ENCODE measurements around the gene TYRO3.
"Not testable (repeated sequence)": the region's sequence is repeated elsewhere in the genome, so short reads cannot be mapped to it uniquely, and the experiment has no call there.

The TYRO3 gene

DNA sequence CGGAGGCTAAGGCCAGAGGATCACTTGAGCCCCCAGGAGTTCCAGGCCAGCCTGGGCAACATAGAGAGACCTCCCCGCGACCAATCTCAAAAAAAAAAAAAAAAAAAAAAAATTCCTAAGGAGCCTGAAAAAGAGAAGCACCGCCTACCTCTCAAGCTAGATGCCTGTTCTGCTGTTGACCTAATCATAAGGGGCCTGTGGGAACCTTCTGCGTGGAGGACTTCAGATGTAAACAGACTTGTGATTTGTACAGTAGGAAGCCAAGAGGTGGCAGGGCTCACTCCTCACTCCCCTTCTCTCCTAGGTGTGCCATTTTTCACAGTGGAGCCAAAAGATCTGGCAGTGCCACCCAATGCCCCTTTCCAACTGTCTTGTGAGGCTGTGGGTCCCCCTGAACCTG, 3.2 kb downstream of the TYRO3 start:
- Mint-ChIP-seq H3K27me3 (peaks cover 24% of the 10 kb centered on the region), H3K27ac (no peak overlapping the region), H3K9me3 (no peaks in the 10 kb centered on the region), H3K36me3 (ENCODE audit: low read depth) (no peaks in the 10 kb centered on the region), H3K4me1 (ENCODE audit: low read depth) (peaks cover 17% of the 10 kb centered on the region), H3K4me3 (no peak overlapping the region)
- DNase-seq, result no peak

DNA sequence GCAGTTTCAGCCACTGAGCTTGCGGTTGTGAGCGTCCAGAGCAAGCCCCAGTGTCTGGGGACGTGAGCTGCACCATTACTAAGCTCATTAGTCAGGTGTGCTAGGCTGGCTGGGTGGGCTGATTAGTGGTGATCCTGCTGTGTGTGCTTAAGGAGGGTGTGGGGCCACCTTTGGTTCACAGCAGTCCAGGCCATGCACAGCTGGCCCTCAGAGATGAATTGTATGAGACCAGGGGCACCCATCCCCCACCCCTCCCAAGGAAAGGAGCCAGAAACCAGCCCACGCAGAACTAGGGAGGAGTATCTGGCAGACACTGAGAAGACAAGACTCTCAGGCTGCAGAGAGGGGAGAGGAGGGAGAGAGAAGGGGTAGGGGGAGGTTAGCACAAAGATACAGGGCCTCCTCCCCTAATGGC, 3.8 kb downstream of the TYRO3 start:
- Mint-ChIP-seq H3K4me1 (ENCODE audit: low read depth) (peaks cover 15% of the 10 kb centered on the region), H3K27me3 (peaks cover 24% of the 10 kb centered on the region), H3K36me3 (ENCODE audit: low read depth) (no peaks in the 10 kb centered on the region), H3K4me3 (no peak overlapping the region), H3K27ac (no peak overlapping the region), H3K9me3 (no peaks in the 10 kb centered on the region)
- DNase-seq, result no peak

DNA sequence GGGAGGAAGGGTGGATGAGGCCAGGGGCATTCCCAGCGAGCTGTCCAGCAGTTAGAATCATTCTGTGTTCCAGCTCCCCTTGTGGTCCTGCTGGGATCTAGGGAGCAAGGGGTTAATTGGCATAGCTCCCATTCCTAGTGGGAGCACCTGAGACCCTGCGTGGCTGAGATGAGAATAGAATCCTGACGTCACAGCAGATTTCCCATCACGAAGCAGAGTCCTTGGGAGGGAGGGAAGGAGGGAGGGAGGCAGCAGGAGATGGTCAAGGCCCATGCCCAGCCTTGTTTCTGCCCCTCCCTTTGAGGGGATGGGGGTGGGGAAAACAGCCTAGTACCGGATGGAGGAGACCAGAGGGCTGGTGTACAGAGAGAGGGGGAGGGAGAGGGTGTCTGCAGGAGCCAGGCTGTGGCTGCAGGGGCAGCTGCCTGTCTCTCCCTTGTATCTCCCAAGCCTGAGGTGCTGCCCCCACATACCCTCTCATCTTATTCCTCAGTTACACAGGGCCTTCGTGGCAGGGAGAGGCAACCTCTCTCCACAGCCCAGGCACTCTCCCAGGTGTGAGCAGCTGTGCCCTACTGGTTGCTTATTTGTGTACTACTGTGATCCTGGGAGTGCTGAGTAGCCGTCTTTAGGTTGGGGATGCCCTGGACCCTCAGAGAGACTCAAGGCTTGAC, 5.4 kb downstream of the TYRO3 start:
- Mint-ChIP-seq H3K27ac (no peak overlapping the region), H3K4me1 (ENCODE audit: low read depth) (peaks cover 7% of the 10 kb centered on the region), H3K4me3 (no peak overlapping the region), H3K36me3 (ENCODE audit: low read depth) (no peaks in the 10 kb centered on the region), H3K27me3 (peaks cover 24% of the 10 kb centered on the region), H3K9me3 (no peaks in the 10 kb centered on the region)
- no peak for DNase-seq

DNA sequence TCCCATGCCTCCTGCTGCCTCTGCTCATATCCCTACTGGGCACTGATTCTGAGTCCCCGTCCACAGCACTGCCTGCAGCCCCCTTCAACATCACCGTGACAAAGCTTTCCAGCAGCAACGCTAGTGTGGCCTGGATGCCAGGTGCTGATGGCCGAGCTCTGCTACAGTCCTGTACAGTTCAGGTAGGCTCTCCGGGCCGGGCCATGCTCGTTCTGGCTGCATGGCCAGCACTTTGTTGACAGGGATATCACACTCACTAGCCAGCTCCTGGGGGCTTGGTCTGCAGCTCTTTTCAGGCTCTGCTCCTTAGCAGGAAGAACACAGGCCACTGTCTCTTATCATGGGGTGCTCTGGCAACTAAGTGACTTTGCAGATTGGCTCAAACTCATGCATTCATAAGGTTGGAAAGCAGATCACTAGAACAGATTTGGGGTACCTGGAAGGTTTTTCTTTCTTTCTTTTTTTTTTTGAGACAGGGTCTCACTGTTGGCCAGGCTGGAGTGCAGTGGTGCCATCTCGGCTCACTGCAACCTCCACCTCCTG, 6.0 kb downstream of the TYRO3 start:
- no peaks in the 10 kb centered on the region for H3K9me3 Mint-ChIP-seq
- no peak overlapping the region for H3K27ac Mint-ChIP-seq
- H3K36me3 Mint-ChIP-seq (ENCODE audit: low read depth), result no peaks in the 10 kb centered on the region
- H3K4me3 Mint-ChIP-seq, result no peak overlapping the region
- no peak for DNase-seq
- H3K4me1 Mint-ChIP-seq (ENCODE audit: low read depth), result peaks cover 1% of the 10 kb centered on the region
- peaks cover 18% of the 10 kb centered on the region for H3K27me3 Mint-ChIP-seq

DNA sequence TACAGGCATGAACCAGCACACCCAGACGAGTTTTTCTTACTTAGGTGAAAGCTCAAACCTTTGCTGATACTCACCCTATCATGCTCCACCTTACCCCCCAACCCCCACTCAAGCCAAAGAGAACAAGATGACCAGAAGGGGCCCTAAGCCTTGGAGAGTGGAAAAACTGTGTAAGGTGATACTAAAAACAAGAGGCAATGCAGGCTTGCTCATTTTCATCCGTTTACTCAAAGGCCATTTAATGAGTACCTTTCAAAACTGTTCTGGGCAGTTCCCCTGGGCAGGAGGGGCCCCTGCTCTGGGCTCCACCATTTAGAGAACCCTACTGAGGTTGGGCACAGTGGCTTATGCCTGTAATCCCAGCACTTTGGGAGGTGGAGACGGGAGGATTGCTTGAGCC, 6.7 kb downstream of the TYRO3 start:
- no peak for DNase-seq
- H3K4me1 Mint-ChIP-seq (ENCODE audit: low read depth), result peaks cover 1% of the 10 kb centered on the region
- no peak overlapping the region for H3K27ac Mint-ChIP-seq
- no peaks in the 10 kb centered on the region for H3K36me3 Mint-ChIP-seq (ENCODE audit: low read depth)
- no peaks in the 10 kb centered on the region for H3K9me3 Mint-ChIP-seq
- peaks cover 12% of the 10 kb centered on the region for H3K27me3 Mint-ChIP-seq
- no peak overlapping the region for H3K4me3 Mint-ChIP-seq

DNA sequence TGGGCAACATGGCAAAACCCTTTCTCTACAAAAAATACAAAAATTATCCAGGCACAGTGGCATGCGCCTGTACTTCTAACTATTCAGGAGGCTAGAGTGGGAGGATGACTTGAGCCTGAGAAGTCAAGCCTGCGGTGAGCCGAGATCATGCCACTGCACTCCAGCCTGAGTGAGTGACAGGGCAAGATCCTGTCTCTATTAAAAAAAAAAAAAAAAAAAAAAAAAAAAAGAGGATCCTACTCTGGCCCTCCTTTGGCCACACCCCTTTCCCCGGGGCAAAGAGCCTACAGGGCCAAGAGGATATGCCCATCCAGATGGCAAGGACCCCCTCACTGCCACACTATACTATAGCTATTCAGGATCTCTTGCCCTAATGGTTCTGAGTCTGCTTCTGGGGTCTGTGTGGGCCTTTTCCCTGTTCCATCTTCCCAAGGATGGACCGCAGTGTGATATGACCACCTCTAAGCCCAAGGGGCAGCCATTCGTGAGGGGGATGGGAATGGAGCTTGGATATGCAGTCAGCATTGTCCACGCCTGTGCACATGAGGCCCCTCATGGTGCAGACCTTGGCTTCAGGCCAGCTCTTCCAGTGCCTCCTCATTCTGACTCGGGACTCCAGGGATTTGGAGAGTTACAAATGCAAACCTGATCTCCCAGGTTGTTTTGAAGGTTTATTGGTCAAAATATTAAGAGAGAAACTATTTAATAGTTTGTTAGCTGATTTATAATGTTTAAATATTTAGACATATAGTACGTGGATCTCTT, 7.3 kb downstream of the TYRO3 start:
- peaks cover 7% of the 10 kb centered on the region for H3K27me3 Mint-ChIP-seq
- no peak overlapping the region for H3K4me3 Mint-ChIP-seq
- H3K9me3 Mint-ChIP-seq, result no peaks in the 10 kb centered on the region
- no peaks in the 10 kb centered on the region for H3K36me3 Mint-ChIP-seq (ENCODE audit: low read depth)
- no peak for DNase-seq
- no peak overlapping the region for H3K27ac Mint-ChIP-seq
- H3K4me1 Mint-ChIP-seq (ENCODE audit: low read depth), result peaks cover 1% of the 10 kb centered on the region

DNA sequence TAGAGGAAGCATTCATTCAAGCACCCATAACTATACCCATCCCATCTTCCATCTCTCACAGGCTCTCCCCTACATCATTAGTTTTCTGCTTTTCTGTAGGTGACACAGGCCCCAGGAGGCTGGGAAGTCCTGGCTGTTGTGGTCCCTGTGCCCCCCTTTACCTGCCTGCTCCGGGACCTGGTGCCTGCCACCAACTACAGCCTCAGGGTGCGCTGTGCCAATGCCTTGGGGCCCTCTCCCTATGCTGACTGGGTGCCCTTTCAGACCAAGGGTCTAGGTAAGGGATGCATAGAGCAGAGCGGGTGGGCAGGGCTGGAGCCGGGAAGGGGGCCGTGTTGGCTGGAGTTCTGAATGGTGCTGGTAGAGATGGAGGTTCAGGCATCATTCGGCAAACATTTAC, 8.2 kb downstream of the TYRO3 start:
- no peaks in the 10 kb centered on the region for H3K9me3 Mint-ChIP-seq
- peaks cover 3% of the 10 kb centered on the region for H3K27me3 Mint-ChIP-seq
- H3K4me3 Mint-ChIP-seq, result no peak overlapping the region
- DNase-seq, result no peak
- no peak overlapping the region for H3K27ac Mint-ChIP-seq
- peaks cover 1% of the 10 kb centered on the region for H3K4me1 Mint-ChIP-seq (ENCODE audit: low read depth)
- H3K36me3 Mint-ChIP-seq (ENCODE audit: low read depth), result no peaks in the 10 kb centered on the region

DNA sequence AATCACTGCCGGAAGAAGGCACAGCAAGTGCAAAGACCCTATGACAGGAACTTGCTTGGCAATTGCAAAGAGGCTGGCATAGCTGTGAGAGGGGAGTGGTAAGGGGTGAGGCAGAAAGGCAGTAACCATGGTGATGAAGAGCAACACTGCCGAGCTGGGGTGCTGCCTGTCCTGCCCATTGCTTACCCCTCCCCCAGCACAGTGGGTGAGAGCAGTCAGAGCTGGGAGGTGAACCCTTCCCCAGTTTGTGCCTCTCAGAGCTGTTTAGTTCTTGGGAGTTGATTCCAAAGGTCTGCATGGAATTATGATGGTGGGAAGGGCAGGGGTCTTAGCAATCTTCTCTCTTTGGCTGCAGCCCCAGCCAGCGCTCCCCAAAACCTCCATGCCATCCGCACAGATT, 8.8 kb downstream of the TYRO3 start:
- Mint-ChIP-seq H3K27ac (no peak overlapping the region), H3K36me3 (ENCODE audit: low read depth) (no peaks in the 10 kb centered on the region), H3K9me3 (no peaks in the 10 kb centered on the region), H3K27me3 (no peaks in the 10 kb centered on the region), H3K4me1 (ENCODE audit: low read depth) (peaks cover 1% of the 10 kb centered on the region), H3K4me3 (no peak overlapping the region)
- no peak for DNase-seq

DNA sequence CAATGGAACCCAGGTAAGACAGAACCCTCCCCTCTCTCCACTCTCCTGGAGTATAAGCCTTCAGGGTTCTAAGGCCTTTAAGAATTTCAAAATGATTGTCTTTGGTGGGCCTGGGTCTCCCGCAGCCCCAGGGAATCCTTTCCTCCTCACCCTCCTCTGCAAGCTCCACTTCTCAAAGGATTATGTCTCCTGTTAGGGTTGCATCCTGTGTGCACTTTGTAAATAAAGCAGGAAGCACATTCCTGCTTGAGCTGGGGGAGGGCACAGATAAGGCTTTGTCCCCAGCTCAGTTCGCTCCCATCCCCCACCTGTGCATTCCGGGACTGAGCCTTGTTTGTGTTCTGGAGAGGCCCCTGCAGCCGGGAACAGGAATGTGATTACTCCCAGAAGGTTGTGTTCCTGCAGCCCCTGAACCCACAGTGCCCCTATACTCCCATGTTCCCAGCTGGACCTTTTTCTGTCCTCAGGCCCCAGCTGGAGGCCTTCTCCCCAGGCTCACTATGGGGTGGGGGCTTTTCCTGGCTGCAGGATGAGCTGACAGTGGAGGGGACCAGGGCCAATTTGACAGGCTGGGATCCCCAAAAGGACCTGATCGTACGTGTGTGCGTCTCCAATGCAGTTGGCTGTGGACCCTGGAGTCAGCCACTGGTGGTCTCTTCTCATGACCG, 9.5 kb downstream of the TYRO3 start:
- Mint-ChIP-seq H3K4me1 (ENCODE audit: low read depth) (peaks cover 1% of the 10 kb centered on the region), H3K36me3 (ENCODE audit: low read depth) (no peaks in the 10 kb centered on the region), H3K9me3 (no peaks in the 10 kb centered on the region), H3K27me3 (no peaks in the 10 kb centered on the region), H3K27ac (no peak overlapping the region), H3K4me3 (no peak overlapping the region)
- DNase-seq, result no peak

DNA sequence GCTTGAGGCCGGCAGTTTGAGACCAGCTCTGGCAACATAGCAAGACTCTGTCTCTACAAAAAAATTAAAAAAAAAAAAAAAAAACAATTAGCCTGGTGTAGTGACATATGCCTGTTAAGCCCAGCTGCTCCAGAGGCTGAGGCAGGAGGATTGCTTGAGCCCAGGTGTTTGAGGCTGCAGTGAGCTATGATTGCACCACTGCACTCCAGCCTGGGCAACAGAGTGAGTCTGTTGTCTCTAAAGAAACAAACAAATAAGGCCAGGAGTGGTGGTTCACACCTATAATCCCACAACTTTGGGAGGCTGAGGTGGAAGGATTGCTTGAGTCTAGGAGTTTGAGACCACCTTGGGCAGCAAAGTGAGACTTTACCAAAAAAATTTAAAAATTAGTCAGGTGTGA, 10.2 kb downstream of the TYRO3 start:
- not testable (repeated sequence) for H3K4me3 Mint-ChIP-seq; H3K36me3 Mint-ChIP-seq (ENCODE audit: low read depth); H3K27ac Mint-ChIP-seq; H3K27me3 Mint-ChIP-seq; H3K4me1 Mint-ChIP-seq (ENCODE audit: low read depth); DNase-seq; H3K9me3 Mint-ChIP-seq

DNA sequence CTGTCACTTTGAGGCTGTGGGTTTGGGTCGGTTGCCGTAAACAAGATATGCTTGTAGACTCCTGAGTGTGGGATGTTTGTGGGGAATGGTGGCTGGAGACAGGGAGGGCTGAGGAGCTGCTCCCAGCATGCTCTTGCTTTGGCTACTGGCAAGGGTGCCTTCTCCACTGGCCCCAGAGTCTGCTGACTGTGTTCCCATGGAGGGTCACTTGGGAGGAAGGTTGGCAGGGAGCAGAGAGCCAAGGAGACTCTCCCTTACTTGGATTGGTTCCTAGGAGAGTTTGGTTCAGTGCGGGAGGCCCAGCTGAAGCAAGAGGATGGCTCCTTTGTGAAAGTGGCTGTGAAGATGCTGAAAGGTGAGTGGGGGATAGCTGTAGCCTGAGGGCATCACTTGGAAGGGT, 11.8 kb downstream of the TYRO3 start:
- Mint-ChIP-seq H3K4me1 (ENCODE audit: low read depth) (no peaks in the 10 kb centered on the region), H3K27ac (no peak overlapping the region), H3K4me3 (no peak overlapping the region), H3K36me3 (ENCODE audit: low read depth) (no peaks in the 10 kb centered on the region), H3K9me3 (no peaks in the 10 kb centered on the region), H3K27me3 (no peaks in the 10 kb centered on the region)
- DNase-seq, result no peak

DNA sequence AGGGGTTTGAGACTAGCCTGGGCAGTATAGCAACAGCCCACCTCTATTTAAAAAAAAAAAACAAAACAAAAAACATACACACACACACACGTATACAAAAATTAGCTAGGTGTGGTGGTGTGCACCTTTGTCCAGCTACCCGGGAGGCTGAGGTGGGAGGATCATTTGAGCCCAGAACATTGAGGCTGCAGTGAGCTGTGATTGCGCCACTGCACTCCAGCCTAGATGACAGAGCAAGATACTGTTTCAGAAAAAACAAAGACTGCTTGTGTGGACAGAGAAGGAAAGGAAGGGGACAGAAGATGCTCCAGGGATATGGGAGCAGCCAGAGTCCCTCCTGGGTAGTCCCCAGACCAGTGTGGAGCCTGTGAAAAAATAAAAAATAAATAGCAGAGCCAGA, 12.9 kb downstream of the TYRO3 start:
- Mint-ChIP-seq H3K9me3 (no peaks in the 10 kb centered on the region), H3K36me3 (ENCODE audit: low read depth) (no peaks in the 10 kb centered on the region), H3K27ac (no peak overlapping the region), H3K4me1 (ENCODE audit: low read depth) (no peaks in the 10 kb centered on the region), H3K4me3 (no peak overlapping the region), H3K27me3 (no peaks in the 10 kb centered on the region)
- DNase-seq, result no peak

DNA sequence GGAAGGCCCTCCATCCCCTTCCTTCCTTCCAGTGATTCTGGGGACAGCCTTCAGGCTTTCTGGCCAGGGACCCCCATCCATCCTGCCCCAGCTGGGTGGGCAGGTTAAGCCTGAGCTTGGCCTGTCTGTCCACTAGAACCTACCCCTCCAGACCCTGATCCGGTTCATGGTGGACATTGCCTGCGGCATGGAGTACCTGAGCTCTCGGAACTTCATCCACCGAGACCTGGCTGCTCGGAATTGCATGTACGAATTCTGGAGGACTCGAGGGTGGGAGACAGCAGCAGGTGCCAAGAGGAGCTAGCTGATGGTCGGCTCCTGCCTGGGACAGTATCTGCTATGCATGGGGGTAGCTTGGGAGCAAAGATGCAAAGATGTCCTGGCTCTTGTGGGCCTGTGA, 13.9 kb downstream of the TYRO3 start:
- Mint-ChIP-seq H3K27ac (no peak overlapping the region), H3K4me1 (ENCODE audit: low read depth) (no peaks in the 10 kb centered on the region), H3K27me3 (no peaks in the 10 kb centered on the region), H3K9me3 (no peaks in the 10 kb centered on the region), H3K4me3 (no peak overlapping the region), H3K36me3 (ENCODE audit: low read depth) (no peaks in the 10 kb centered on the region)
- no peak for DNase-seq

DNA sequence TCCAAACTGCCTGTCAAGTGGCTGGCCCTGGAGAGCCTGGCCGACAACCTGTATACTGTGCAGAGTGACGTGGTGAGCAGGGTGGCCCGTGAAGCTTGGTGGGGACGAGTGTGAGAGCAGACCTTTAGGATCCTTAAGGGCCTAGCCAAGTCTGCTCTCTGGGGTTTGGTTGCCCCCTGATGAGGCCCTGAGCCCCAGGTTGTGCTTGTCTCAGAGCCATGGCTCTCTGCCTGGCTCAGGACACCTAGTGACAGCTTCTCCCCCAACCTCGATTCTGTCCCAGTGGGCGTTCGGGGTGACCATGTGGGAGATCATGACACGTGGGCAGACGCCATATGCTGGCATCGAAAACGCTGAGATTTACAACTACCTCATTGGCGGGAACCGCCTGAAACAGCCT, 14.4 kb downstream of the TYRO3 start:
- H3K4me3 Mint-ChIP-seq, result no peak overlapping the region
- no peaks in the 10 kb centered on the region for H3K4me1 Mint-ChIP-seq (ENCODE audit: low read depth)
- no peaks in the 10 kb centered on the region for H3K36me3 Mint-ChIP-seq (ENCODE audit: low read depth)
- H3K27me3 Mint-ChIP-seq, result no peaks in the 10 kb centered on the region
- DNase-seq, result no peak
- no peaks in the 10 kb centered on the region for H3K9me3 Mint-ChIP-seq
- H3K27ac Mint-ChIP-seq, result no peak overlapping the region

DNA sequence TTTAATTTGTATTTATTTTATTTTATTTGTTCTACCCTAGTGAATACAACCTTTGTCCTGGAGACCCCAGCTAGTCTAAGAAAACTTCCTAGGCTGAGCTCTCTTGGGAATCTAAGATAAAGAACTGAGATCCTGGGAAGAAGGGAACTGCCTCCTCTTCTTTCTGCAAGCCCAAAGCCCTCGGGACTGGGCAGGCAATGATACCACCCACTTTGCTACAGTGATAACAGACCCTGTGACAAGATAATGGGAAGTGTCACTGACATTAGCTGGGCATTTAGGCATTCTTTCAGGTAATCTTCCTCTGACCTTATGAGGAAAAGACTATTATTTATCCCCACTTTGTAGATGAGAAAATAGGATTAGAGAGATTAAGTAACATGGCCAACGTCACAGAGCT, 15.1 kb downstream of the TYRO3 start:
- Mint-ChIP-seq H3K4me1 (ENCODE audit: low read depth) (no peaks in the 10 kb centered on the region), H3K4me3 (no peak overlapping the region), H3K36me3 (ENCODE audit: low read depth) (no peaks in the 10 kb centered on the region), H3K27ac (no peak overlapping the region), H3K9me3 (no peaks in the 10 kb centered on the region), H3K27me3 (no peaks in the 10 kb centered on the region)
- no peak for DNase-seq
